ENCODE results near the gene SPIRE1. TPM values are rescaled to one million over a fixed set of nuclear protein-coding genes. Genes with fewer than 3 reads are reported as not detected.
"Not testable (repeated sequence)": the region's sequence is repeated elsewhere in the genome, so short reads cannot be mapped to it uniquely, and the experiment has no call there.

The SPIRE1 gene
- total RNA-seq, 4 donors from 2014 or later, result 1.9 to 25.3 (median 13.4) TPM

GRCh38 chr18:12569791-12570190 lies 88.1 kb downstream of the SPIRE1 start:
- Histone ChIP-seq H3K27me3 (no peaks in the 10 kb centered on the region), H3K4me3 (no peak overlapping the region), H3K36me3 (no peaks in the 10 kb centered on the region), H3K27ac (no peak overlapping the region), H3K4me1 (no peaks in the 10 kb centered on the region), H3K9me3 (no peaks in the 10 kb centered on the region)
- intact Hi-C loops (cut with DNase I), result no loop called here
- no peak for DNase-seq
- 68 to 83% methylated on average over 2 of the region's 2 CpGs for WGBS, 2 donors
- TF ChIP-seq CTCF (IDR thresholded peaks at IDR 0.05), result no peak
- TF ChIP-seq POLR2A (IDR thresholded peaks at IDR 0.05), result no peak

- Histone ChIP-seq H3K27me3 (no peaks in the 10 kb centered on the region), H3K27ac (no peak overlapping the region), H3K4me1 (no peaks in the 10 kb centered on the region), H3K9me3 (no peaks in the 10 kb centered on the region), H3K36me3 (no peaks in the 10 kb centered on the region), H3K4me3 (no peak overlapping the region)
- 77 to 93% methylated on average over 4 of the region's 4 CpGs for WGBS, 2 donors
- TF ChIP-seq POLR2A (IDR thresholded peaks at IDR 0.05), result no peak
- no peak for TF ChIP-seq CTCF (IDR thresholded peaks at IDR 0.05)
- intact Hi-C loops (cut with DNase I), result no loop called here
- DNase-seq, result no peak
Observed at GRCh38 chr18:12567849-12568248, 90.1 kb downstream of the SPIRE1 start.

- Histone ChIP-seq H3K9me3 (no peaks in the 10 kb centered on the region), H3K4me3 (no peak overlapping the region), H3K27ac (no peak overlapping the region), H3K27me3 (no peaks in the 10 kb centered on the region), H3K36me3 (no peaks in the 10 kb centered on the region), H3K4me1 (no peaks in the 10 kb centered on the region)
- DNase-seq, result no peak
- intact Hi-C loops (cut with DNase I), result no loop called here
- TF ChIP-seq CTCF (IDR thresholded peaks at IDR 0.05) (no peak), POLR2A (IDR thresholded peaks at IDR 0.05) (no peak)
- WGBS, 2 donors, result 92 to 96% methylated on average over 1 of the region's 1 CpG
Observed at GRCh38 chr18:12564861-12565260, 93.0 kb downstream of the SPIRE1 start.

- DNase-seq, result no peak
- Histone ChIP-seq H3K9me3 (no peaks in the 10 kb centered on the region), H3K36me3 (no peaks in the 10 kb centered on the region), H3K27me3 (no peaks in the 10 kb centered on the region), H3K4me3 (no peak overlapping the region), H3K27ac (no peak overlapping the region), H3K4me1 (no peaks in the 10 kb centered on the region)
- TF ChIP-seq CTCF (IDR thresholded peaks at IDR 0.05), result no peak
- TF ChIP-seq POLR2A (IDR thresholded peaks at IDR 0.05), result no peak
- intact Hi-C loops (cut with DNase I), result no loop called here
- 86 to 91% methylated on average over 2 of the region's 2 CpGs for WGBS, 2 donors
Observed at GRCh38 chr18:12564378-12564777, 93.5 kb downstream of the SPIRE1 start.

DNA sequence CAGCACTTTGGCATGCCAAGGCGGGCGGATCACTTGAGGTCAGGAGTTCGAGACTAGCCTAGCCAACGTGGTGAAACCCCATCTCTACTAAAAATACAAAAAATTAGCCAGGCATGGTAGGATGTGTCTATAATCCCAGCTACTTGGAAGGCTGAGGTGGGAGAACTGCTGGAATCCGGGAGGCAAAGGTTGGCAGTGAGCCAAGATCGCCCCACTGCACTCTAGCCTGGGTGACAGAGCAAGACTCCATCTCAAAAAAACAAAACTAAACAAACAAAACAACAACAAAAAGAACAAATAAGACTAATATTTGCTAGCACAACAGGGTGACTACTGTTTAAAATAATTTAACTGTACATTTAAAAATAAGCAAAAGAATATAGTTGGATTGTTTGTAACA lies 97.3 kb downstream of the SPIRE1 start:
- H3K4me1 ChIP-seq; H3K36me3 ChIP-seq; intact Hi-C loops (cut with DNase I); DNase-seq; H3K27me3 ChIP-seq; H3K27ac ChIP-seq; H3K4me3 ChIP-seq; H3K9me3 ChIP-seq: not testable (repeated sequence)
- 64 to 72% methylated on average over 6 of the region's 6 CpGs for WGBS, 2 donors

DNA sequence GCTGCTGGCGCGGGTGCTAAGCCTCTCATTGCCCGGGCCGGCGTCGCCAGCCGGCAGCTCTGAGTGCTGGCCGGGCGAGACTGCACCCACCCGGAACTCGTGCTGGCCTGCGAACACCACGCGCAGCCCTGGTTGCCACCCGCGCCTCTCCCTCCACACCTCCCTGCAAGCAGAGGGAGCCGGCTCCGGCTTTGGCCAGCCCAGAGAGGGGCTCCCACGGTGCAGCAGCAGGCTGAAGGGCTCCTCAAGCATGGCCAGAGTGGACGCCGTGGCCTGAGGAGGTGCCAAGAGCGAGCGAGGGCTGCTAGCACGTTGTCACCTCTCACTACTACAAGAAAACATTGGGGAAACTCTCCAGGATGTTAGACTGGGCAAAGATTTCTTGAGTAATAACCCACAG lies 98.6 kb downstream of the SPIRE1 start:
- DNase-seq, result no peak
- no peaks in the 10 kb centered on the region for H3K9me3 ChIP-seq
- 100% methylated on average over 1 to 2 of the region's 24 CpGs for WGBS, 2 donors
- intact Hi-C loops (cut with DNase I), result no loop called here
- no peaks in the 10 kb centered on the region for H3K27me3 ChIP-seq
- no peak overlapping the region for H3K4me3 ChIP-seq
- no peaks in the 10 kb centered on the region for H3K4me1 ChIP-seq
- TF ChIP-seq CTCF (IDR thresholded peaks at IDR 0.05) (no peak), POLR2A (IDR thresholded peaks at IDR 0.05) (no peak)
- H3K36me3 ChIP-seq, result no peaks in the 10 kb centered on the region
- H3K27ac ChIP-seq, result no peak overlapping the region

Measured in esophagus squamous epithelium (tissue), 5 donors.